ENCODE measurements around the gene SYT2.
"Not testable (repeated sequence)": the region's sequence is repeated elsewhere in the genome, so short reads cannot be mapped to it uniquely, and the experiment has no call there.

SYT2 gene

DNA sequence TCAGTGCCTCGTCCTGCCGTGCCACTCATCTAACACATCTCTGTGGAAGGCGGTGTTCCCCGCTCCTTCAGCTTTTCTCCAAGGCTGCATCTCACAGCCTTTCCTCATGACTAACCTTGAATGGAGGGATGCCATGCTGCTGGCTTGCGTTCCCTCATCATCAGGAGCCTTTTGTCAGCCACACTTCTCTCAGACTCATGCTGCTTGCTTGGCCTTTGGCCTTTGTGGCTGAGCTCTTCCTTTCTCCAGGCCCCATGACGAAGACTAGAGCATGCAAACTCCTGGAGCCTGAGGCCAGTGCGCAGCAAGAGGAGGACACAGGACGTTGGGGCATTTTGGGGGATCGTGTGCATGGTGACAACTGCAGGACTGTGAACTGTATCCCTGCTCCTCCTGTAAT, 70.8 kb downstream of the SYT2 start:
- DNase-seq: no peak

DNA sequence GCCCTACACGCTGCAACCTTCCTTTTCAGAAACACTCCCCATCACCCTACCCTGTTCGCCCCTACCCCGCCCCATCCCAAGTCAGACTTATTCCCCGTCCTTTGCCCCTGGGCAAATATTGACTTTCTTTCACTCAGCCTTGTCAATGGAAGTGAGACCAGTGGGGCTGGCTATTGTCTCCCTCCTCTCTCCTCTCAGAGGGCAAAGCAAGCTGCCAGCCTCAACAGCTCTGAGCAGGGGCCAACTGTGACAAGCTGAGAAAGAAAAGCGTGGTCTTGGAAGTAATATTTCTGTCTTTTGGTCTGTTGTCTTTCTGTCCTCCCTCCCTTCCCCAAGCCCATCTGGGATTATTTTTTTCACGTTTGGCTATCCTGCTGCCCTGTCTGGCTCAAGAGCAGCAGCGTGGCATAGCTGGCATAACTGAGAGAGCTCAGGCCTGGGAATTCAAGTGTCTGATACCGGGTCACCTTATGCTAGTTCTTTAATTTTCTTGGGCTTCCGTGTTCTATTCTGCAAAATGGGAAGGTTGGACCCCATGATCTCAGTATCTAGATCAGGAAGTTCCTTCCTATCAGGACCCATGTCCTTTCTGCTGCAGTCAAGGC, 71.5 kb downstream of the SYT2 start:
- DNase-seq: not testable (repeated sequence)

- no peak for DNase-seq
Observed at GRCh38 chr1:202638019-202638700, 72.1 kb downstream of the SYT2 start.

- not testable (repeated sequence) for DNase-seq
Observed at GRCh38 chr1:202637321-202638018, 72.8 kb downstream of the SYT2 start.

- not testable (repeated sequence) for DNase-seq
Observed at GRCh38 chr1:202636171-202636570, 74.1 kb downstream of the SYT2 start.

DNA sequence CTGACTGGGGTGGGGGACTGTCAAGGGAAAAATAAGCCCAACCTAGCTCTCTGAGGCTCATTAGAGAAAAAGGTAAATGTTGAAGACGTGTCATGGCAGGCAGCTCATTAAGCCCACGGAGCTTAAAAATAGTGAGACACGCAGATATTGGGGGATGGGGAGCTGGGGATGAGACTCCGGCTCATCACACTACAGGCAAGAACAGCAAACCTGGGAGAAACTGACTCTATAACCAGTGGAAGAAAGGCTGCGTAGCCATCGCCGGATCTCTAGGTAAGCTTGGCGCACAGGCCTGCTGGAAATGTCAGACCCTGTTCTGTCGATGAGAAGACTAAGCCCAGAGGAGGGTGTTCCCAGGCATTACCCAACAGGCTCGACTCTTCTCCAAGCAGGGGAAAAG, 78.0 kb downstream of the SYT2 start:
- DNase-seq: no peak

DNA sequence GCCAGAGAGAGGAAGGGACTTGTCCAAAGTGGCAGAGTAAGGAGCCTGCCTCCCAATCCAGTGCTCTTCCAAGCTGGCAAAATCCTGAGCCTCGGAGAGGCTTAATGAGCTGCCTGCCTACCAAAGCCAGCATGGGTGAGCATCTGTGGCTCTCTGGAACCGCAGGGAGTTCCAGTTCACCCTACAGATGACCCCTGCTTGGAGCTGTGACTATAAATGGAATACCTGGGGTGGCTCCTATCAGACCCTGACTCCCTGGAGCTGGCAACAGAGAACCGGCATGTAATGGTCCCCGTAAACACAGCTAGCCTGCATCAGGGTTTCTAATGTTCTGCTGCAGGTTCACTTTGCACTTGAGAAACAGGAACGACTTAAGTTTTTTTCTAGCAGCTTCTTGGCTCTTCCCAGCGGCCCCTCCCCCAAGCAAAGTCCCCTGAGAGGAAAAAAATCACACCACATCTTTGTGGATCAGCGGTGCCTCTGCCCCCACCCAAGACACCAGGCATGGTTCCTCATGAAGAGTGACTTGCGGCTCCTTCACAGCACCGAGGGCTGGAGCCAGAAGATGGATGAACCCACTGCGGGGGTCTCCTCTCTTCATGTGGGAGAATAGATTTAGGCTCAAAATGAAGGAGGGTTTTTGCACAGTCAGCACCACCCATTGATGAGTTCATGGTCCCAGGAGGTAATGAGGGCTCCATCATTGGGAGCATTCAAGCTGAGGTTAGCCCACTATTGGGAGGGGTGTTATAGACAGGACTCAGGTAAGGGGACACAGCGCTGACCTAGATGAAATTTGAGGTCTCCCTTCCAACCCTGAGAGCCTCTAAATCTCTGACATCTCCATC, 79.0 kb downstream of the SYT2 start:
- DNase-seq: no peak

- DNase-seq: no peak
Observed at GRCh38 chr1:202630541-202630940, 79.7 kb downstream of the SYT2 start.

GRCh38 chr1:202630096-202630495, 80.2 kb downstream of the SYT2 start:
- not testable (repeated sequence) for DNase-seq

DNA sequence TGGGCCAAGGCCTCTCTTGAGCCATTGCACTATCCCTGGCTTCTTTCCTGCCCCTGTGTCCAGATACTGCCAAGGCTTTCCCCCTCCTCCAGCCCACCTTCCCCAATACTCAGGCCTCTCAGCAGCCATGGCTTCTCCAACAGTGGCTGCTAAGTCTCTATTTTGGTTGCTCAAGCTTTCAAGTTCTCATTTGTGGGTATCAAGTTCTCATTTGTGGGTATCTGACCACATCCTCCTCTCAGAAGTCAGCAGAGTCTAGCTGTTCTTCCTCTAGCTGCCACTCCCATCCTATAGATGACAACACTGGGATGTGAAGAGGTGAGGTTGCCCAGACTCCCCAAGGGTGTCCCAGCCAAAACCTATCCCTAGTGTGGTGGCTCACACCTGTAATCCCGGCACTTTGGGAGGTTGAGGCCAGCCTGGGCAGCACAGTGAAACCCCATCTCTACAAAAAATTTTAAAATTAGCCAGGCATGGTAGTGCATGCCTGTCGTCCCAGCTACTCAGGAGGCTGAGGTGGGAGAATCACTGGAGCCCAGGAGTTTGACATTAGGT, 80.9 kb downstream of the SYT2 start:
- not testable (repeated sequence) for DNase-seq

DNA sequence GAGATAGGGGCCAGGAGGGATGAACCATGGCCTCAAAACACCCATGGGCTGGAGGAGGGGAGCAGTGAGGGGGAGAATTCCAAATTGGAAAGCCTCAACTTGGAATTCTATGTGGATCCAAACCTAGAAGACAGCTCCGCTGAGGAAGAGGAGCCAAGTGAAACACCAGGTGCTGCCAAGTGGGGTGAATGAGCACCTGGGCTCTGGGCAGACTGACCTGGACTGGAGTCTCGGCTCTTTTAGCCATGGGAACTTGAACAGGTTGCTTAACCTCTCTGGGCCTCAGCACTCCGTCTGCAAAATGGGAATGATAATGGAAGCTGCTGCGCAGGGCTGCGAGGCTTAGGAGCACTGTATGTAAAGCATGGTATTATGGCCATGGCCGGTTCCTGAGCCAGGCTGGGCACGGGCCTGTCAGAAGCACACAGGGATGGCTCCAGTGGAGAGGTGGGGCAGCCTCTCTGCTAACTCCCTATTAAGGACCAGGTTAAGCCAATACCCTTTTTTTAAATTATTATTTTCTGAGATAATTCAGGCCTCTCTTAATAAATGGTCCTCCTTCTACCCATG, 81.5 kb downstream of the SYT2 start:
- DNase-seq: no peak

- DNase-seq: no peak
Observed at GRCh38 chr1:202627841-202628565, 82.3 kb downstream of the SYT2 start.

- DNase-seq: not testable (repeated sequence)
Observed at GRCh38 chr1:202627036-202627435, 83.2 kb downstream of the SYT2 start.

DNA sequence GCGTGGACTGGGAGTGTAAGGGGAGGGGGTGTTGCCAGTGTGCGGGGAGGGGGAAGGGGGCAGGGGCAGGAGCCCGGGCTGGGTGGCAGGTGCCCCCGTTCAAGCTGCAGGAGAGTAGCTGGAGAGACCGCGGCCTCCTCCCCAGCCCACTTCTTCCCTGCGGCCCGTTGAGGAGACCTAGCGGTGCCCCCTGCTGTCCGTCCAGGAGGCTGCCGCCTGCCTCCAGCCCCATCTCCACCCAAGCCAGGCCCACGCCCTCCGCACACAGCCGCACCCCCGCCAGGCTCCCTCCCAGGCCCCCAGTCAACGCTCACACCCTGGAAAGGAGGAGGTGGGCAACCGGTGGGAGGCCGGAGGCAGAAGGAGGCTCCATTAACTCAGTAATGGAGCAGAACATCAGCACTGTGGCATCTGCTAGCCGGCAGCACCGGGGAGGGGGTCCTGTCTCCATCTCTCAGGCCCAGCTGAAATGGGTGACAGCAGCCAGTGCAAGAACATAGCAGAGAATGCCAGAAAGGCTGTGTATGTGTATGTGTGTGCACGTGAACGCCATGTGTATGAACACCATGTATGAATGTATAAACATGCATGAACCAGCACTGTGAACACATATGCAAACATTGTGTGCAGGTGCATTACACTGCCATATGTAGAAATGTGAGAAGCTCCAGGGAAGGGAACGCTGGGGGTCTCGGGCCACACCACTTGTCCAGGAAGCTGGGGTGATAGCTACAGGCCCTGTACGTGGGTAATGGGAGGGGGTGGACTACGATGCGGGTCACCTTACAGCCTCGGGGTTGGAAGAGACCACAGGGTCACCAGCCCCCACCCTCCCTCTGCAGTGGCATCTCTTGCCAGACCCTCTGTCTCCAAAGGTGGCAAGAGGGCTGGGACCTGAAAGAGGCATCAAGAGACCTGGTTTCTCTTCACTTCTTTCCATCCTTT, 84.6 kb downstream of the SYT2 start:
- DNase-seq: peak; percentile 26

- no peak for DNase-seq
Observed at GRCh38 chr1:202624781-202625108, 85.5 kb downstream of the SYT2 start.

DNA sequence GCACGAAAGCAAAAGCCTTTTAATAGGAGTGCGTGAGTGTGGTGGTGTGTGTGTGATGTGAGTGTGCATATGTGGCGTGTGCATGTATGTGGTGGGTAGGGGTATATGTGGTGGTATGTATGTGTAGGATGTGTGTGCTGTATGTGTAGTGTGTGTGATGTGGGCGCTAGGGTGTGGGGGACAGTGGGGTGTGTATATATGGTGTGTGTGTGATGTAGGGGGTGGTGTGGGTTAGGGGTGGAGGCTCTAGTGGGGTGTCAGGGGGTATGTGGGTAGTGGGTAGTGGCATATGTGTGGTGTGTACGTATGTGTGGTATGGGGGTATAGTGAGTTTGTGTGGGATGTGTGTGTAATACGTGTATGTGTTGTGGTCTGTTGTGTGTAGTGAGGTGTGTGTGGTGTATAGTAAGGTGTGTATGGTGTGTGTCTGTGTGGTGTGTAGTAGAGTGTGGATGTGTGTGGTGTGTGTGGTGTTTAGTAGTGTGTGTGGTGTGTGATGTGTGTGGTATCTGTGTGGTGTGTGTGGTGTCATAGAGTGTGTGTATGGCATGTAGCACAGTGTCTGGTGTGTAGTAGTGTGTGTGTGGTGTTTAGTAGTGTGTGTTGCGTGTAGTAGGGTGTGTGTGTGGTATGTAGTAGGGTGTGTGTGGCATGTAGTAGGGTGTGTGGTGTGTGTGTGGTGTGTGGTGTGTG, 86.0 kb downstream of the SYT2 start:
- DNase-seq: no peak

DNA sequence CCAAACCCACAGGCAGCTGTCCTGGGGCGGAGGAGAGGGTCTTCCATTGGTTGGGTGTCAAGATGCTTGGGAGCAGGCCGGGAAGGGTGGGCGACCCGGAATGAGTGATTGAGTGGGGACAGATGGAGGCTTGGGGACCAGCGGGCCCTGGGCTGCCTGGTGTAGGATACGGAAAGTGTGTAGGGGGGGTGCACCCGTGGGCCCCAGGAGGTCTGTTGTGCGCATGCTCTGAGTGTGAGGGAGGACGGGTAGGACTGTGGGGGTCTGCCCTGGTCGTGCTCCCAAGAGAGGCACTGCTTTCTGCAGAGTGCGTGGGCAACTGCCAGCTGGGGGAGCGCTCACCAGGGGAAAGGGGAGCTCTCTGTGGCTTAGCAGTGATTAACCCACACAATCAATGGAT, 86.8 kb downstream of the SYT2 start:
- not testable (repeated sequence) for DNase-seq

DNA sequence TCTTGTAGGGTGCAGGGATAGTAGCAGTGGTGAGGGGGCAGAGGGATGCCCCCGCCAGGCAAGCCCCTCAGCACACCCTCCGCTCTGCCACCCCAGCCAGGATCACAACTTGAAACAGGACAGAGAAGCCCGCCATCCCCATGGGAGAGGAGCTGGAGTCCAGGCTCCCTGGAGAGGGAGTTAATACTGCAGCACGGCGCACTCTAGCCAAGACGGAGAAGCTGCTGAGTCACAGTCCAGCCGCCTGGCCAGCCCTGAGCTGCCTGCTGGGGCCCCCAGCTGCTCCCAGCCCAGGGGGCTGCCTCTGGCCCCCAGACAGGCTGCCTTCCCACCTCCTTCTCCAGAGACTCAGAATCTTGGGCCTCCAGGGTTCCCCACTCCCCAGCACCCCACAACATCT, 87.2 kb downstream of the SYT2 start:
- DNase-seq: no peak

GRCh38 chr1:202622388-202622787, 87.9 kb downstream of the SYT2 start:
- no peak for DNase-seq

DNA sequence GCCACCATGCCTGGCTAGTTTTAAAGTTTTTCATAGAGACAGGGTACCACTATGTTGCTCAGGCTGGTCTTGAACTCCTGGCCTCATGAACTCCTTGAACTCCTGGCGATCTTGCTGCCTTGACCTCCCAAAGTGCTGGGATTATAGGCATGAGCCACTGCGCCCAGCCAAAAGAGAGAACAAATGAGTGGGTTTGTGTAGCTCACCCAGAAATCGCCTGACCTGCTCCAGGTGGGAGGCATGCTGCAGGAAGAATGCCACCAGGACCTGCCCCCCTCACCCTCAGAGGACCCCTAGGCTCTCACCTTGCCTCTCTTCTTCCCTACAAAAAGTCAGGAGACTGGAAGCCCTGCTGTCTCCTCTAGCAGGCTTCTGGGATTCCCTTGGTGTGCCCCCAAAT, 88.8 kb downstream of the SYT2 start:
- no peak for DNase-seq

Data from activated CD4-positive, alpha-beta T cell treated with anti-CD3 and anti-CD28 coated beads for 1 hour (primary cell).